Heart left ventricle (tissue), 16 donors: Measurements from ENCODE around the gene GPR12. TPM values are rescaled to one million over a fixed set of nuclear protein-coding genes. Genes with fewer than 3 reads are reported as not detected.
A peak's percentile ranks its signal among the peaks of the same experiment; 100 is the strongest.

Experiments
- ATAC-seq, 4 donors: fragments of 200-7000 bp; cut with Tn5 transposase; one replicate each; pipeline ENCODE4 v1.9.1; 2020 to 2022; ENCODE audit warnings: moderate library complexity in 4 of 4, mild to moderate bottlenecking in 3 of 4, moderate number of reproducible peaks in 1 of 4
- DNase-seq, 5 donors: peaks; one replicate each; pipeline ENCODE4 v3.0.0-alpha.2; 2020
- H3K27ac ChIP-seq, 12 donors: fragments of 200-600 bp; sonication (generic) in 4 of 12; one replicate each; pipeline versions ENCODE4 v1.5.0 to v1.8.0; 2016 to 2022; ENCODE audit warnings: mild to moderate bottlenecking in 2 of 12
- H3K27me3 ChIP-seq, 9 donors: fragments of 200-600 bp; sonication (generic) in 2 of 9; one replicate each; pipeline versions ENCODE4 v1.5.1 to v1.8.0; 2016 to 2022; ENCODE audit warnings: mild to moderate bottlenecking in 3 of 9
- H3K36me3 ChIP-seq, 9 donors: fragments of 200-600 bp; sonication (generic) in 2 of 9; one replicate each; pipeline versions ENCODE4 v1.5.0 to v1.8.0; 2018 to 2022; ENCODE audit warnings: mild to moderate bottlenecking in 2 of 9
- H3K4me1 ChIP-seq, 12 donors: fragments of 200-600 bp; sonication (generic) in 4 of 12; one replicate each; pipeline versions ENCODE4 v1.5.0 to v1.8.0; 2016 to 2022; ENCODE audit warnings: mild to moderate bottlenecking in 3 of 12
- H3K4me3 ChIP-seq, 12 donors: fragments of 200-600 bp; sonication (generic) in 4 of 12; one replicate each; pipeline versions ENCODE4 v1.5.0 to v1.8.0; 2017 to 2022; ENCODE audit warnings: mild to moderate bottlenecking in 9 of 12, moderate library complexity in 4 of 12
- H3K9me3 ChIP-seq, 12 donors: fragments of 200-600 bp; sonication (generic) in 4 of 12; one replicate each; pipeline versions ENCODE4 v1.5.0 to v1.8.0; 2016 to 2022; ENCODE audit warnings: mild to moderate bottlenecking in 1 of 12
- CTCF ChIP-seq, 12 donors: fragments of 200-600 bp; sonication (generic) in 4 of 12; IDR thresholded peaks; one replicate each; pipeline versions ENCODE4 v1.5.0 to v1.8.0; 2018 to 2022; ENCODE audit warnings: antibody characterized with exemption in 12 of 12, mild to moderate bottlenecking in 5 of 12
- POLR2A ChIP-seq, 2 donors: fragments of 450-650 bp; IDR thresholded peaks; one replicate each; pipeline ENCODE4 v1.6.1; 2017; ENCODE audit warnings: antibody characterized with exemption in 2 of 2, mild to moderate bottlenecking in 2 of 2, moderate library complexity in 2 of 2
- WGBS, 4 donors: extraction: QIAGEN DNeasy Blood & Tissue Kit in 2 of 4; methylation state at CpG; one replicate each; pipeline versions ENCODE4 v1.1.5 to v1.1.7; 2013 to 2018; 5-methylcytosine and 5-hydroxymethylcytosine counted together
- intact Hi-C, 10 donors: fragments of 100-400 bp; cut with DNase I; formaldehyde crosslinking; loops; one replicate each; pipeline versions ENCODE4 v1.11.1 to v1.14.2; 2022
- polyA plus RNA-seq, 2 donors: library from polyadenylated mRNA; stranded (reverse); fragments of 200-250 nt; gene quantifications; one replicate each; pipeline ENCODE4 v1.2.3, GENCODE V29; 2013
- total RNA-seq, 9 donors: library from RNA; depleted of rRNA in 2 of 9; stranded (reverse); fragments of >200 nt in 2 of 9; fragmentation: NEBNext Ultra II Directional in 3 of 9; extraction: Animal tissue kit (Norgen Biotek cat#: 25700) in 3 of 9; gene quantifications; one replicate each; pipeline versions ENCODE4 v1.1.0 to v1.2.4, GENCODE V29; 2016 to 2023
- donor health status: ischemic (EF 13 %, LVEDD 7.1; RV severe dilation, severe dysfunction).
- donor health status: healthy with polysubstance abuse.
- donor health status: DM: no; HTN: yes; CAD: no.
- donor health status: DM: no; HTN: no; CAD: no.
- donor health status: ischemic (EF 25% LVEDD 6.9; RV normal size, moderate dysfunction).
- donor health status: ischemic (EF 25% LVEDD 5.7; RV mildly dilated, moderate dysfunction).
- donor health status: healthy.
- donor health status: DM: yes; HTN: yes; CAD: no.
- donor health status: ischemic (EF 35%, LVEDD 5.7; RV mildly dilated, moderate dysfunction).
- donor health status: nonischemic (EF 11% LVEDD 7.7; RV severe dilation, severe dysfunction).
- donor health status: DM: yes; HTN: yes; CAD: no.
- donor health status: PGD.
- donor health status: ischemic (EF 29% LVEDD 5.4; RV normal size, mild dysfunction).
- donor health status: nonischemic (EF 23%, LVEDD 6.1; RV moderate dilation, normal function).

Gene GPR12
- total and polyA plus RNA-seq, 11 donors, result 0.01 to 0.20 (median 0.15) TPM; not detected in 4

DNA sequence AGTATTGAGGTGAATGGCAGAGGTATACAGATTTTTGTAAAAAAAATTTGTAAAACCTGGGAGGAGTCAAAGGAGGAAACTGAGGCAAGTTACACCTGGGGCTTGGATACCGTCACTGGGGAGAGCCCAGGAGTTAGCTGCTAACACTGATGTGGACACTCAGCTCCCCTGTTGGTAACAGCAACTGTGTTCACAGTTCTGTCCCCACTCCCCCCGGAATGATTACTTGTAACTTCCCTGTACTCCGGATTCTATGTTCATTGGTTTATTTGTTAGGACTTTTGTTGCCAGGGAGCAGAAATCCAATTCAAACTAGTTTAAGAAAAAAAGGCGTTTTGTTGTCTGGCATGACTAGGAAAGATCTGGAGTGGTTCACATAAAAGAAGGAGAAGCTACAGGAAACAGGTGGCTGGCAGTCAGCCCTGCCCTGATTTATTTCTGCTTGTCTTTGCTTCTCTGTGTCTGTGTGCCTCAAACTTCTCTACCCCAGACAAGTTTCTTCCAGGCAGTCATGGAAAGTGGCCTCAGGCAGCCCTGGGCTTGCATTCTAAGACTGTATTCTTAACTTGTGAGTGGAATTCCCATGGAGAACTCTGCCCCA is 2.3 kb upstream of the GPR12 start:
- TF ChIP-seq CTCF (IDR thresholded peaks at IDR 0.05) (no peak), POLR2A (IDR thresholded peaks at IDR 0.05) (no peak)
- WGBS, 4 donors, result 53 to 63% (median 57%) methylated on average over 4 of the region's 4 CpGs
- ATAC-seq, result no peak

DNA sequence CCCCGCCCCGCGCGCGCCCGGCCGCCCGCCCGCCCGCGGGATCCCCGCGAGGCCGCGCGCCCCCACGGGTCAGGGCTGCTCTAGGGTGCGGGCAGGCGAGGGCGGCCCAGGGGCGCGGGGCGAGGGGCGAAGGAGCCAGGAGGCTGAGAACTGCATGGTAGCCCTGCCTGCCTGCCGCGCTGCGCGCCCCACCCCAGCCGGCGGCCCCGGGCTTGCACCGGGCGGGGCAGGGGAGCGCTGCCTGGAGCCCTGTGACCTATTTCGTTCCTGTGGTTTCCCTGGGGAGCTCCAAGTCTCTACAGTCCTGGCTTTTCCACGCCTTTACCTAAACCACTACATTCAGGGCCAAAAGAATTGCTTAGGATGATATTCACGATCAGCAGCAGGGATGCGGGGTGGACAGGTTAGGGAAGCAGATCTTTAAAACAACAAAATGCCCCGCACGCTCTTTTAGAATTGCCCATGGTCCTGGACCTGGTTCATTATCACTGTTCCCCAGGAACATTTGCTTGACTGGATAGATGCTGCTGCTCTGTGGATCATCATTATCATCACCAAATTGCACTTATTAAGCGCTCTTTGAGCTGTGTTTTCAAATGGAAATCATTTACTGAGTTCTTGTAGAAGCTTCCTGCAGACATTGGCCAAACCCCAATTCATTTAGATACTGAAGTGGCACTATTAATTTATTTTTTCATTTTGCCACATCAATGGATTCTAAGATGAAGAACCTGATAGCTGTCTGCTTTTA is 421 bp upstream of the GPR12 start:
- no peak for DNase-seq
- Histone ChIP-seq H3K36me3 (no peaks in the 10 kb centered on the region), H3K27me3 (peaks cover 0 to 86% (median 39%) of the 10 kb centered on the region in 9 donors), H3K27ac (no peak overlapping the region), H3K4me3 (peak overlapping the region in 10 of 12 donors; percentile 26 to 58 (median 44)), H3K9me3 (no peaks in the 10 kb centered on the region), H3K4me1 (peaks cover 0 to 17% (median 7%) of the 10 kb centered on the region in 12 donors)
- no peak for TF ChIP-seq POLR2A (IDR thresholded peaks at IDR 0.05)
- no peak for TF ChIP-seq CTCF (IDR thresholded peaks at IDR 0.05)
- 8 to 26% (median 16%) methylated on average over 12 to 40 of the region's 41 CpGs for WGBS, 4 donors
- peak in 2 of 4 donors; percentile 42 to 68 for ATAC-seq
- intact Hi-C loops, result no loop called here

More for the DNA sequence above, 2.3 kb upstream of the GPR12 start:
- intact Hi-C loops, result no loop called here
- H3K36me3 ChIP-seq, result no peaks in the 10 kb centered on the region
- no peak overlapping the region for H3K4me3 ChIP-seq
- DNase-seq, result no peak
- peaks cover 0 to 17% (median 7%) of the 10 kb centered on the region in 12 donors for H3K4me1 ChIP-seq
- H3K9me3 ChIP-seq, result no peaks in the 10 kb centered on the region
- peaks cover 0 to 86% (median 31%) of the 10 kb centered on the region in 9 donors for H3K27me3 ChIP-seq
- no peak overlapping the region for H3K27ac ChIP-seq

DNA sequence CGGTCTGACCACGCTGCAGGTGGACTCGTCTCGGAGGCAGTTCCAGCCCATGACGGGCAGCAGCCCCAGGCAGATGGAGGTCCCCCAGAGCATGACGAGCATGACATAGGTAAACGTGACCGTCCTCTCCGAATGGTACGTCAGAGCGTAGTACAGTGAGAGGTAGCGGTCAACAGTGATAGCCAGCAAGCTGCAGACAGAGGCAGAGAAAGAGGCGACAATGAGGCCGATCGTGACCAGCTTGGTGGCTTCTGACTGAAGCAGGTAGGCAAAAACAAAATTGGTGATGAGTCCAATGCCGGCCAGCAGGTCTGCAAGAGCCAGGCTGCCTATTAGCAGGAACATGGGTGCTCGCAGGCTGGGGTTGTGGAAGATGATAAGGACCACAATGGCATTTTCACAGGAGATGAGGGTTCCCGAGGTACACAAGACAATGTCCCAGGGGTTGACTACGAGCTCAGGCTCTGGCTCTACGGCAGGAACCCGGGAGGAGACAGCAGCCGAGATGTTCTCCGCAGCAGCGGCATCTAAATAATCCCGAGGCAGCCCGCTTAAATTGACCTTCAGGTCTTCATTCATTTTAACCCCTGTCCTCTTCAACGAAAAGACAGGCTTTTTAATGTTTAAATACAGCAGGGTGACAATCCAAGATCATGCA is 1.2 kb downstream of the GPR12 start:
- Histone ChIP-seq H3K4me1 (peaks cover 0 to 17% (median 7%) of the 10 kb centered on the region in 12 donors), H3K9me3 (no peaks in the 10 kb centered on the region), H3K27me3 (peaks cover 0 to 87% (median 35%) of the 10 kb centered on the region in 9 donors), H3K27ac (no peak overlapping the region), H3K4me3 (peak overlapping the region in 11 of 12 donors; percentile 32 to 58 (median 47)), H3K36me3 (no peaks in the 10 kb centered on the region)
- ATAC-seq, result no peak
- intact Hi-C loops, result no loop called here
- WGBS, 4 donors, result 60 to 70% (median 63%) methylated on average over 27 of the region's 27 CpGs
- no peak for DNase-seq
- no peak for TF ChIP-seq CTCF (IDR thresholded peaks at IDR 0.05)
- no peak for TF ChIP-seq POLR2A (IDR thresholded peaks at IDR 0.05)
